Hematopoietic multipotent progenitor cell treated with erythropoietin and hydrocortisone succinate and interleukin-3 and kit ligand, for 8 days (in vitro differentiated cells): ENCODE results near the gene BHLHA15.
"Not testable (repeated sequence)": the region's sequence is repeated elsewhere in the genome, so short reads cannot be mapped to it uniquely, and the experiment has no call there.

Source experiments
- DNase-seq: peaks from one replicate; pipeline ENCODE4 v3.0.0-alpha.2; 2015

Gene BHLHA15

DNA sequence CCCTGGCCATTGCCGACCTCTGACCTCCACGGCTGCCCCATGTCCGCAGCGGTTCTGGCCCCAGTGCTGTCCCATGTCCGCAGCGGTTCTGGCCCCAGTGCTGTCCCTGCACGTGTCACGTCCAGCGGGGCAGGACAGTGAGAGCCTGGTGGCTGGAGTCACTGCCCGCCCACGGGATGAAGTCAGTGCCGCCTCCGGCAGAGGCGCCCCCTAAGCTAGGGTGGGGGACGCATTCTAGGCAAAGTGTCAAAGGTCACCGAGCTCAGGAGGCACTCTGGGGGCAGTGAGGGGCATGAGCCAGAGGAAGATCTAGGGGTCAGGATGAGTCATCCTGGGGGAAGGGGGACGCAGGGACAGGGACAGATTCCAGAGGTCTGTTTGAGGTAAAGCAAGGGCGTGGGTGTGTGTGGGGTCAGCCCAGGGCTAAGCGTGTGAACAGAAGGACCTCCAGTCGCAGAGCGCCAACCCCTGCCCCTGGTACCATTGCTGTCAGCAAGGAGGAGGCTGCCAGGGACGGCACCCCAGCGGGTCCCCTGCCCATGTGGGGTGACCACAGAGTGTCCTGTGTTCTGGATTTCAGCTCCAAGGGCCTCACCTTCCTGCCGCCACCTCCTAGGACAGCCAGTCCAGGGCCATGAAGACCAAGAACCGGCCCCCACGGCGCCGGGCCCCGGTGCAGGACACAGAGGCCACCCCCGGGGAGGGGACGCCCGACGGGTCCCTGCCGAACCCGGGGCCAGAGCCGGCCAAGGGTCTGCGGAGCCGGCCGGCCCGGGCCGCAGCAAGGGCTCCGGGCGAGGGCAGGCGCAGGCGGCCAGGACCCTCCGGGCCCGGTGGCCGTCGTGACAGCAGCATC, 665 bp downstream of the BHLHA15 start:
- no peak for DNase-seq

DNA sequence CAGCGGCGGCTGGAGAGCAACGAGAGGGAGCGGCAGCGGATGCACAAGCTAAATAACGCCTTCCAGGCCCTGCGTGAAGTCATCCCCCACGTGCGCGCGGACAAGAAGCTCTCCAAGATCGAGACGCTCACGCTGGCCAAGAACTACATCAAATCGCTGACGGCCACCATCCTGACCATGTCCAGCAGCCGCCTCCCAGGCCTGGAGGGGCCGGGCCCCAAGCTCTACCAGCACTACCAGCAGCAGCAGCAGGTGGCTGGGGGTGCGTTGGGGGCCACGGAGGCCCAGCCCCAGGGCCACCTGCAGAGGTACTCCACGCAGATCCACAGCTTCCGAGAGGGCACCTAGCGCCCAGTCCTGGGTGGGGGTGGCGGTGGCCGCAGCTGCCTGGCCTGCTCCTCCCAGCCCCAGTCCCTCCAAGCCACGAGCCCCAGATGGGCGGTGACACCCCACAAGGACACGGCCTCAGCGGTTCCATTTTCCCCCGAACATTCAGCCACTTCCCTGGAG, 1.3 kb downstream of the BHLHA15 start:
- no peak for DNase-seq

GRCh38 chr7:98213296-98213887, 2.2 kb downstream of the BHLHA15 start:
- DNase-seq, result no peak

GRCh38 chr7:98213888-98214810, 2.9 kb downstream of the BHLHA15 start:
- DNase-seq, result no peak

GRCh38 chr7:98214811-98215321, 3.6 kb downstream of the BHLHA15 start:
- no peak for DNase-seq

DNA sequence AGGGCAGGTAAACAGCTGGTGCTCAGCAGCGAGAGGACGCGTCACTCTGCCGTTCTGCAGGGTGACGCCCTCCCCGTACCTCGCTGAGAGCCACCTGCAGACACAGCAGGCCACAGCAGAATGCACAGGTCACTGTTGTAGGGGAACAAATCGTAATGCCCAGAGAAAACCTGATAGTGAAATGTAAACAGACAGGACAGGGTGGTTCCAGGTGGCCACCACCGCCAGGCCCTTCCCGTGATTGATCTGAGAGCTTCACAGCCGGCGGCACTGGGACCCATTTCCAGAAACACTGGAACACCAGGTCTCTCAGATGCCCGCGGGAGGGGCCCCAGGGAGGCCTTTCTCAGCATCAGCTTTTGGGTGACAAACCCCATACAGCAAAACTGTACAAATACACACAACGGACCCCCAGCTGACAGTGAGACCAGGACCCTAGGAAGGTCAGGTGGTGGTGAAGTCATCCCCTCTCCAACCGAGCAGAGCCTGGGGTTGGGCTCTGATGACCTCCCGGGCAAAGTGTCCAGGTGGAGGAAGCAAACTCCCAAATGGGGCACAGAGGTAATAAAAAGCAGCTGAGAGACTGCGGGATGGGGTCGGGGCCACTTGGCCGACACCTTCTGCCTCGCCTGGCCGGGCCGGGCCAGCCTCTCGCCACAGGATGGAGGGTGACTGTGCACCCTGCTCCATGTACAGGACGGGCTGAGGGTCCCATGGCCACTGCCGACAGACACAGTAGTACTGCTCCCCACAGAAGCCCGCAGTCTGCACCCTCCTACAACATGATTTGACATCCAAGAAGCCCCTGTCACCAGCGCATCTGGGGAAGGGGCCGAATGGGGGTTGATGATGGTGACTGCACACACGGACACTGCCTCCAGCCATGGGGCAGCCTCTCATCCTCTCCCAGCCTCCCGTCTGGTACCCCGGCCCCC, 4.6 kb downstream of the BHLHA15 start:
- no peak for DNase-seq

GRCh38 chr7:98216941-98217622, 5.8 kb downstream of the BHLHA15 start:
- DNase-seq, result no peak

- DNase-seq, result peak; percentile 67
These were observed 6.7 kb downstream of the BHLHA15 start for GRCh38 chr7:98217623-98218582.

GRCh38 chr7:98219382-98219781, 8.1 kb downstream of the BHLHA15 start:
- DNase-seq, result not testable (repeated sequence)

- no peak for DNase-seq
These were observed 10.6 kb downstream of the BHLHA15 start for GRCh38 chr7:98221611-98222532.

- DNase-seq, result no peak
These were observed 11.4 kb downstream of the BHLHA15 start for GRCh38 chr7:98222533-98223195.

- no peak for DNase-seq
These were observed 12.2 kb downstream of the BHLHA15 start for GRCh38 chr7:98223351-98223897.

GRCh38 chr7:98223898-98224700, 12.9 kb downstream of the BHLHA15 start:
- no peak for DNase-seq

- DNase-seq, result no peak
These were observed 13.5 kb downstream of the BHLHA15 start for GRCh38 chr7:98224701-98225181.

GRCh38 chr7:98225913-98226614, 14.8 kb downstream of the BHLHA15 start:
- no peak for DNase-seq

- DNase-seq, result no peak
These were observed 16.7 kb downstream of the BHLHA15 start for GRCh38 chr7:98227939-98228338.
